Body of pancreas (tissue), 4 donors: ENCODE data around the gene NR1H4. TPM values are rescaled to one million over a fixed set of nuclear protein-coding genes. Genes with fewer than 3 reads are reported as not detected.
A peak's percentile ranks its signal among the peaks of the same experiment; 100 is the strongest.
"Not testable (repeated sequence)": the region's sequence is repeated elsewhere in the genome, so short reads cannot be mapped to it uniquely, and the experiment has no call there.

Source experiments
- ATAC-seq: fragments of 150-250 bp; one replicate; pipeline ENCODE4 v1.9.1; 2016
- DNase-seq, 4 donors: peaks; one replicate each; pipeline ENCODE4 v3.0.0-alpha.2; 2019
- H3K27ac ChIP-seq, 4 donors: fragments of 200-600 bp; sonication (generic); 1 replicate in 3 of 4; 2 replicates in 1 of 4; pipeline versions ENCODE4 v1.5.1 to v1.6.1; 2016 to 2019; ENCODE audit warnings: mild to moderate bottlenecking in 1 of 4, mixed read lengths in 1 of 4, moderate library complexity in 1 of 4
- H3K27me3 ChIP-seq, 2 donors: fragments of 200-600 bp; sonication (generic); one replicate each; pipeline ENCODE4 v1.6.0; 2016; ENCODE audit warnings: mild to moderate bottlenecking in 1 of 2
- H3K36me3 ChIP-seq, 2 donors: fragments of 200-600 bp; sonication (generic); replicated peaks in 1 of 2; 2 replicates each; pipeline ENCODE4 v1.5.1; 2016; ENCODE audit warnings: low read depth in 2 of 2; ENCODE audit not compliant: insufficient read depth in 1 of 2
- H3K4me1 ChIP-seq: fragments of 200-600 bp; sonication (generic); one replicate; pipeline ENCODE4 v1.6.0; 2016
- H3K4me3 ChIP-seq, 2 donors: fragments of 200-600 bp; sonication (generic); 1 replicate in 1 of 2; 2 replicates in 1 of 2; pipeline ENCODE4 v1.5.1; 2016 to 2019
- H3K9me3 ChIP-seq, 3 donors: fragments of 200-600 bp; sonication (generic); 1 replicate in 2 of 3; 2 replicates in 1 of 3; pipeline ENCODE4 v1.5.1; 2016
- CTCF ChIP-seq, 7 experiments: fragments of 450-650 bp in 4 of 7; fragments of 200-600 bp in 3 of 7; sonication (generic) in 3 of 7; IDR thresholded peaks; one replicate each; pipeline ENCODE4 v1.5.1; 2016 to 2019; ENCODE audit warnings: antibody characterized with exemption in 7 of 7
- POLR2A ChIP-seq, 3 donors: fragments of 450-650 bp; IDR thresholded peaks; one replicate each; pipeline ENCODE4 v1.6.1; 2016; ENCODE audit warnings: antibody characterized with exemption in 3 of 3, mild to moderate bottlenecking in 2 of 3
- WGBS, 2 donors: methylation state at CpG; one replicate each; pipeline ENCODE4 v1.1.5; 2017; 5-methylcytosine and 5-hydroxymethylcytosine counted together
- intact Hi-C: fragments of 100-400 bp; cut with DNase I; formaldehyde crosslinking; loops from one replicate; pipeline ENCODE4 v1.15.1; 2023
- total RNA-seq, 2 donors: library from RNA; depleted of rRNA; stranded (reverse); fragments of >200 nt; gene quantifications; one replicate each; pipeline ENCODE4 v1.1.0, GENCODE V29; 2016

The NR1H4 gene
- total RNA-seq, 2 donors from 2014 or later, result 1.3 to 2.9 TPM

GRCh38 chr12:100498141-100498540 is 24.5 kb downstream of the NR1H4 start:
- Histone ChIP-seq H3K36me3 (no peaks in the 10 kb centered on the region), H3K27me3 (no peaks in the 10 kb centered on the region), H3K9me3 (no peaks in the 10 kb centered on the region), H3K4me3 (no peak overlapping the region), H3K27ac (no peak overlapping the region), H3K4me1 (peaks cover 9% of the 10 kb centered on the region)
- 88 to 89% methylated on average over 10 of the region's 10 CpGs for whole genome bisulfite sequencing, 2 donors
- TF ChIP-seq POLR2A (IDR thresholded peaks at IDR 0.05) (no peak), CTCF (IDR thresholded peaks at IDR 0.05) (no peak)
- ATAC-seq (no peak), DNase-seq (no peak)
- intact Hi-C loops, result no loop called here

- H3K9me3 ChIP-seq, result no peaks in the 10 kb centered on the region
- H3K27me3 ChIP-seq, result no peaks in the 10 kb centered on the region
- no peak overlapping the region for H3K27ac ChIP-seq
- intact Hi-C loops, result no loop called here
- H3K4me3 ChIP-seq, result no peak overlapping the region
- ATAC-seq (no peak), DNase-seq (no peak)
- peaks cover 9% of the 10 kb centered on the region for H3K4me1 ChIP-seq
- H3K36me3 ChIP-seq, result no peaks in the 10 kb centered on the region
- 63 to 79% methylated on average over 1 of the region's 1 CpG for WGBS, 2 donors
- TF ChIP-seq CTCF (IDR thresholded peaks at IDR 0.05), result no peak
- no peak for TF ChIP-seq POLR2A (IDR thresholded peaks at IDR 0.05)
Observed at GRCh38 chr12:100499416-100499815, 25.8 kb downstream of the NR1H4 start.

- H3K9me3 ChIP-seq, DNase-seq, H3K36me3 ChIP-seq, intact Hi-C loops, H3K4me1 ChIP-seq, H3K4me3 ChIP-seq, ATAC-seq, H3K27me3 ChIP-seq: not testable (repeated sequence)
- H3K27ac ChIP-seq, result peak overlapping the region; percentile 15 to 77 (median 52)
- 59 to 64% methylated on average over 4 of the region's 4 CpGs for WGBS, 2 donors
Observed at GRCh38 chr12:100502718-100503117, 29.1 kb downstream of the NR1H4 start.

GRCh38 chr12:100503228-100503628 is 29.6 kb downstream of the NR1H4 start:
- H3K9me3 ChIP-seq, result no peaks in the 10 kb centered on the region
- no peak for DNase-seq
- 59 to 62% methylated on average over 6 of the region's 6 CpGs for WGBS, 2 donors
- H3K4me1 ChIP-seq, result no peaks in the 10 kb centered on the region
- intact Hi-C loops, result no loop called here
- no peaks in the 10 kb centered on the region for H3K27me3 ChIP-seq
- no peaks in the 10 kb centered on the region for H3K36me3 ChIP-seq
- no peak overlapping the region for H3K4me3 ChIP-seq
- ATAC-seq, result peak; percentile 59
- H3K27ac ChIP-seq, result peak overlapping the region; percentile 15 to 77 (median 52)
- TF ChIP-seq POLR2A (IDR thresholded peaks at IDR 0.05) (peak in 2 of 3 donors; percentile 51 to 64), CTCF (IDR thresholded peaks at IDR 0.05) (no peak)

- Histone ChIP-seq H3K36me3 (no peaks in the 10 kb centered on the region), H3K27ac (peak overlapping the region in 3 of 4 donors; percentile 51 to 77 (median 71)), H3K27me3 (no peaks in the 10 kb centered on the region), H3K9me3 (no peaks in the 10 kb centered on the region), H3K4me1 (no peaks in the 10 kb centered on the region), H3K4me3 (no peak overlapping the region)
- DNase-seq, result peak; percentile 39 to 70 (median 52)
- ATAC-seq, result peak; percentile 89
- no peak for TF ChIP-seq CTCF (IDR thresholded peaks at IDR 0.05)
- peak in 2 of 3 donors; percentile 76 to 77 for TF ChIP-seq POLR2A (IDR thresholded peaks at IDR 0.05)
- 8 to 19% methylated on average over 1 of the region's 1 CpG for WGBS, 2 donors
- intact Hi-C loops, result no loop called here
Observed at GRCh38 chr12:100504804-100505203, 31.1 kb downstream of the NR1H4 start.
